Lower leg skin (tissue), 3 donors: ENCODE results near the gene SMG1.

ENCODE experiments used
- CTCF ChIP-seq, 3 donors: fragments of 450-650 bp; IDR thresholded peaks; one replicate each; pipeline ENCODE4 v1.5.1; 2016; ENCODE audit warnings: antibody characterized with exemption in 3 of 3, mild to moderate bottlenecking in 3 of 3, moderate library complexity in 2 of 3
- POLR2A ChIP-seq, 2 donors: fragments of 450-650 bp; IDR thresholded peaks; one replicate each; pipeline ENCODE4 v1.6.1; 2016 to 2017; ENCODE audit warnings: antibody characterized with exemption in 2 of 2, mild to moderate bottlenecking in 1 of 2, moderate library complexity in 1 of 2

DNA sequence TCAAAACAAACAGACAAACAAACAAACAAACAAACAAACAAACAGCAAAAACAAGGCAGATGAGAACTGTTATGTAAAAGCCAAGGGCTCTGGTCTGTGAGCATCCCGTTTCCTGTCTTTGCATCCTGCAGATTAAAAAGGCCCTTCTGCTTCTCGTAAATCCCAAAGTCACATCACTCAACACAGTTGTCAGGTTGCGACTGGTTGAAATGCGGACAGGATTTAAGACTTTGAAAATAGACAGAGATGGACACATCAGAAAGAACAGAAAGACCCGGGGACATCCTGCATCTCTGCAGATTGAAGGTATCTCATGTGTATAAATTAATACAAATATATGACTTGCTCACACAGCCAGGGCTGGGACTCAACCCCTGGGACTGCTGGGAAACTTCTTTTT is 39.3 kb upstream of the SMG1 start:
- TF ChIP-seq CTCF (IDR thresholded peaks at IDR 0.05) = no peak
- no peak for TF ChIP-seq POLR2A (IDR thresholded peaks at IDR 0.05)
